ENCODE measurements around the gene IQSEC3.
"Not testable (repeated sequence)": the region's sequence is repeated elsewhere in the genome, so short reads cannot be mapped to it uniquely, and the experiment has no call there.

Gene IQSEC3

GRCh38 chr12:52902-53734, 13.4 kb upstream of the IQSEC3 start:
- not testable (repeated sequence) for DNase-seq (ENCODE audit: low spot score)

GRCh38 chr12:53735-54730, 12.5 kb upstream of the IQSEC3 start:
- DNase-seq (ENCODE audit: low spot score) = no peak

DNA sequence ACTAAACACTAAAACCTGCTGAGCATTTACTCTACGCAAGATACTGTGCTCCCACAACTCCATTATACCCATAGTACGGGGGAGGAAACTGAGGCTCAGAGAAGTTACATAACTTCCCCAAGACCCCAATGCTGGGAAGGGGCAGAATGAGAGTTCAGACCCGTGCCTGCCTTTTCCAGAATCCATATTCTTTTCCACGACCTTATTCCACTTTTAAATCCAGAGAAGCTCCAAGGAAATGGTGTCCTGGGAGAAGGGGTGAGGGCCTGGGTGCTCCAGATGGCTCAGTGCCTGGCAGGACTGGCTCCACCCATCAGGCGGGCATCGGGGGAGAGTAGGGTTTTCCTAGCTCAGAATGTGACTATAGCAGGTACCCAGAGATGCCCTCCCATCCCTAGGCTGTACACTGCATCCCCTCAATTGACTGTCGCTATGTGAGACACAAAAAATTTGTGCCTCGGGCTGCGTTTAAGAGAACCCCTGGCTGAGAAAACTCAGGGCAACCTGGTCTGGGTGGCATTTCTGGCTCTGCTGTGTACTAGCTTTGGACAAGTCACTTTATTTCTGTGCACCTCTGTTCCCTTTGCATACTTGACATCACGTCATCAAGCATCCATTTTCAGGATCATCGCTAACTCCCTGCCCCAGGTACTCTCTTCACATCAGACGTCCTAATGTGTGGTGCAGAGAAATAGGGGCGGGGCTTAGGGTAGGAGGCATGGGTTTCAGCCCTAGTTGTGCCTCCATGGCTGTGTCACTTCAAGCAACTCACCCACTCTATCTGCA, 11.6 kb upstream of the IQSEC3 start:
- no peak for DNase-seq (ENCODE audit: low spot score)

DNA sequence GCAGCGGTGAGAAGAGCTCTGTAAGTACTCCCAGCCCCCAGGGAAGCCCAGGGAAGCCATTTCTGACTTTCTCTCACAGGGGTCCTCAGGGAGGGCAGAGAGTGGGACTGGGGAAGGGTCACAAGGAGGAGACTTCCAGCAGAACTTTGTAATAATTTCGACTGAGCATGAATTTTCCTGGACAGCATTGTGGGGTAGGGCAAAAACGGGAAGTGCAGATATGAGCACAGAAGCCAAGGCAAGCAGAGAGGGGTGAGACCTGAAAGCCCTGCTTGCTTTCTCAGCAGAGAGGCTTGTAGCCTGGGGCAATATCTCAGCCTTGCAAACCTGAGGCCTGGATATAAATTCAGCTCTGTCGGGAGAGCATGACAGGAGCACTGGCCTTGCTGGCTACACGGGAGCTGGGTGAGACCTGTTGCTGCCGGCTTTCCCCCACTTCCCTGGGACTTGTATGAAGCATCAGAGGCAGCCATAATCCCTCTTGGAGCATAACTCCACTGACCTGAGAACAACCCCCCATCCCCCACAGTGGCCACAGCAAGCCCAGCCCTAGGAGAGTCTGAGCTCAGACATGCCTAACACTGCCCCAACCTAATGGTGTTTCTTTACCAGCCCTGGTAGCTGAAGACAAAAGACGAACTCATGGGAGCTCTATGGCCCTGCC, 9.8 kb upstream of the IQSEC3 start:
- DNase-seq (ENCODE audit: low spot score) = no peak

DNA sequence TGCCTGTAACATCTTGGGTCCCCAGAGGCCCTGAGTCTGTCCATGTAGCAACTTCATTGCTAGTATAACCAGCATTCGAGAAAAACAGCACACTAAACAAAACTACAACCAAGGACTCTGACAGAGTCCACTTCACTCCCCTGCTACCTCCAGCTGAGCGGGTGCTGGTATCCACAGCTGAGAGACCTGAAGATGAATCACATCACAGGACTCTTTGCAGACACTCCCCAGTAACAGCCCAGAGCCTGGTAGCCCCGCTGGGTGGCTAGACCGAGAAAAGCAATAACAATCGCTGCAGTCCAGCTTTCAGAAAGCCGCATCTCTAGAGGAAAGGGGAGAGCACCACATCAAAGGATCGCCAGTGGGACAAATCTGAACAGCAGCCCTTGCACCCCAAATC, 9.0 kb upstream of the IQSEC3 start:
- no peak for DNase-seq (ENCODE audit: low spot score)

DNA sequence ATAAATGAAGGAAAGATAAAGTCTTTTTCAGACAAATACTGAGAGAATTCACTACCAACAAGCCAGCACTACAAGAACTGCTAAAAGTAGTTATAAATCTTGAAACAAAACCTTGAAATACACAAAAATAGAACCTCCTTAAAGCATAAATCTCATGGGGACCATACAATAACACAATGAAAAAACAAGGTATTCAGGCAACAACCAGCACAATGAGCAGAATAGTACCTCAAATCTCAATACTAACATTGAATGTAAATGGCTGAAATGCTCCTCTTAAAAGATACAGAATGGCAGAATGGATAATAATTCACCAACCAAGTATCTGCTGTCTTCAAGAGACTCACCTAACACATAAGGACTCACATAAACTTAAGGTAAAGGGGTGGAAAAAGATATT, 7.7 kb upstream of the IQSEC3 start:
- no peak for DNase-seq (ENCODE audit: low spot score)

- not testable (repeated sequence) for DNase-seq (ENCODE audit: low spot score)
Observed at GRCh38 chr12:61845-62244, 4.7 kb upstream of the IQSEC3 start.

GRCh38 chr12:65491-66063, 990 bp upstream of the IQSEC3 start:
- DNase-seq (ENCODE audit: low spot score) = not testable (repeated sequence)

DNA sequence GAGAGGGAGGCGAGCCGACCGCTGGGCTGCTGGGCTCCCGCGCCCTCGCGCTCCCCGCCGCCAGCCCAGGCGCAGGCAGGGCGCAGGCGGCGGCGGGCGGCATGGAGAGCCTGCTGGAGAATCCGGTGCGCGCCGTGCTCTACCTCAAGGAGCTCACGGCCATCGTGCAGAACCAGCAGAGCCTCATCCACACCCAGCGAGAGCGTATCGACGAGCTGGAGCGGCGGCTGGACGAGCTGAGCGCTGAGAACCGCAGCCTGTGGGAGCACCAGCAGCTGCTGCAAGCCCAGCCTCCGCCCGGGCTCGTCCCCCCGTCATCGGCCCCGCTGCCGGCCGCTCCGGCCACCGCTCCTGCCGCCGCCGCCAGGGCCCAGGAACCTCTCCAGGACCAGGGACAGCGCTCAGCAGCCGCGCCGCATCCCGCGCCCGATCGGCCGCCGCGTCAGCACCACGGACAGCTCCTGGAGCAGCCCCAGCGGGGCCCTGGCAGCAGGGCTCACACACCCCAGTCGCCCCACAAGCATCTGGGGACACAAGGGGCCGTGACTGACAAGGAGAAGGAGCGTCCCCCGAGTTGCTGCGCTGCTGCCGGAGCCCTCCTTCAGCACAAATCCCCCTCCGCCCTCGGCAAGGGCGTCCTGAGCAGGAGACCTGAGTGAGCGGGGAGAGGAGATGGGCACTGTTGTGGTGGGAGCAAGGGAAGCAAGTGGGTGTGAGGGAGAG, 376 bp downstream of the IQSEC3 start:
- not testable (repeated sequence) for DNase-seq (ENCODE audit: low spot score)

- not testable (repeated sequence) for DNase-seq (ENCODE audit: low spot score)
Observed at GRCh38 chr12:69677-70076, 3.1 kb downstream of the IQSEC3 start.

GRCh38 chr12:70541-70940, 4.0 kb downstream of the IQSEC3 start:
- DNase-seq (ENCODE audit: low spot score) = not testable (repeated sequence)

GRCh38 chr12:72018-72417, 5.5 kb downstream of the IQSEC3 start:
- DNase-seq (ENCODE audit: low spot score) = not testable (repeated sequence)

- DNase-seq (ENCODE audit: low spot score) = not testable (repeated sequence)
Observed at GRCh38 chr12:74420-75190, 8.0 kb downstream of the IQSEC3 start.

GRCh38 chr12:75541-75940, 9.0 kb downstream of the IQSEC3 start:
- DNase-seq (ENCODE audit: low spot score) = not testable (repeated sequence)

GRCh38 chr12:76102-76501, 9.5 kb downstream of the IQSEC3 start:
- DNase-seq (ENCODE audit: low spot score) = not testable (repeated sequence)

DNA sequence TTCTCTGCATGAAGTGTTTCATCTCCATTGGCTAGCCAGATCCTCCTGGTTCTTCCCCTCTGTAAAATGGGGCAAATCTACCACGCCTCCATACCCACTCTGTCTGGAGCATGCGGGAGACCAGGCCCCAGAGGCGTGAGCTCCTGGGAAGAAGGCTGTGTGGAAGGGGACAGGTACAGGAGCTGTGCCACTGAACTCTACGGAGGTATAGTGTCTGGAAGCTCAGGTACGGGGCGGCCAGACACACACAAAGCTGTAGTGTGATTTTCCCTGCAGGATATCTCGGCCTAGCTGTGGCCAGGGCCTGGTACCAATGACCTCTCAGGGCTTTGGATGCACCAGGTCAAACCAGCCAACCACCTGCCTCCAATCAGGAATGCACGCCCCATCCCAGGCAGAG, 10.0 kb downstream of the IQSEC3 start:
- DNase-seq (ENCODE audit: low spot score) = not testable (repeated sequence)

GRCh38 chr12:77101-77719, 10.6 kb downstream of the IQSEC3 start:
- not testable (repeated sequence) for DNase-seq (ENCODE audit: low spot score)

- DNase-seq (ENCODE audit: low spot score) = not testable (repeated sequence)
Observed at GRCh38 chr12:77769-78383, 11.3 kb downstream of the IQSEC3 start.

DNA sequence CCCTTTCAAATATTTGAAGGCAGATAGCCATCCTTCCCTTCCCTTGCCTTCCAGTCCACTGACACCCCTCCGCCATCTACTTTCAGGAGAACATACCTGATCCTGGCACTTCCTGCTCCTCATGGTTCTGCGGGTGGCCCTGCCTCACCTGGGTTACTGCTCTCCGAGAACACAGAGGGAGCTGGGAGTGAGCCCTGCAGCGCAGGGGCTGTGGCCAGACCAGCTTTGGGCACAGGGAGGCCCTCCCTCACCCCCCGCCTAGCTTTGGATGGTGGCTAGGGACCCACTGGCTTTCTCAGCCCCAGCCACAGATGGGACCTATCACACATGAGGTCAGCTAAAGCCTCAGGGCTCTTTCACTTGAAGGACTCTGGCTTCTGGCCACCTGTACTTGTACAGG, 12.4 kb downstream of the IQSEC3 start:
- no peak for DNase-seq (ENCODE audit: low spot score)
